GM12878 (cell line): Measurements from ENCODE around the gene DPP6.

Source experiments
- CEBPB ChIP-seq, 2 experiments: fragments of 150-350 bp in 1 of 2; IDR thresholded peaks; 2 replicates each; pipeline ENCODE4 v1.6.1; 2012 to 2014; ENCODE audit warnings: low read depth in 2 of 2, low read length in 2 of 2, borderline replicate concordance in 1 of 2, inconsistent platforms in 1 of 2
- CTCF ChIP-seq, 3 experiments: IDR thresholded peaks in 2 of 3; conservative IDR thresholded peaks in 1 of 3; 2 replicates each; pipeline ENCODE4 v1.5.1; 2011; ENCODE audit warnings: low read depth in 3 of 3, low read length in 3 of 3, mild to moderate bottlenecking in 3 of 3, control low read depth in 2 of 3, moderate library complexity in 2 of 3, inconsistent platforms in 1 of 3, mixed read lengths in 1 of 3; ENCODE audit not compliant: control insufficient read depth in 2 of 3, insufficient read depth in 1 of 3; ENCODE audit errors: extremely low read depth in 1 of 3
- EED ChIP-seq: sonication (generic); IDR thresholded peaks from 2 replicates; pipeline ENCODE4 v1.6.1; 2016; ENCODE audit warnings: antibody characterized with exemption, low read depth
- ETV6 ChIP-seq, 2 experiments: fragments of 450-650 bp in 1 of 2; IDR thresholded peaks in 1 of 2; conservative IDR thresholded peaks in 1 of 2; 2 replicates each; pipeline ENCODE4 v1.6.1; 2014; ENCODE audit warnings: antibody characterized with exemption in 1 of 2, borderline replicate concordance in 1 of 2, low read depth in 1 of 2, mild to moderate bottlenecking in 1 of 2, moderate library complexity in 1 of 2
- POLR2A ChIP-seq: IDR thresholded peaks from 2 replicates; pipeline ENCODE4 v1.6.1; 2011; ENCODE audit warnings: low read depth, mild to moderate bottlenecking, low read length
- RAD21 ChIP-seq: IDR thresholded peaks from 2 replicates; pipeline ENCODE4 v1.6.1; 2011; ENCODE audit warnings: mild to moderate bottlenecking, low read depth, low read length, moderate library complexity; ENCODE audit not compliant: insufficient read depth
- RELA ChIP-seq: fragments of 450-650 bp; IDR thresholded peaks from 2 replicates; pipeline ENCODE4 v1.8.0; 2014; ENCODE audit warnings: borderline replicate concordance; ENCODE audit not compliant: partially characterized antibody
- SMC3 ChIP-seq: IDR thresholded peaks from 2 replicates; pipeline ENCODE4 v1.6.1; 2011; ENCODE audit warnings: low read length, improper control_type of control experiment, borderline replicate concordance
- STAT3 ChIP-seq: IDR thresholded peaks from 2 replicates; pipeline ENCODE4 v1.6.1; 2011; ENCODE audit warnings: low read depth, low read length, improper control_type of control experiment
- YY1 ChIP-seq: IDR thresholded peaks from 2 replicates; pipeline ENCODE4 v1.6.1; 2011; ENCODE audit warnings: low read depth, mild to moderate bottlenecking, low read length
- TF ChIP-seq, protein P1 (sequence below): IDR thresholded peaks from 2 replicates; pipeline ENCODE4 v1.6.1; 2012; ENCODE audit warnings: mild to moderate bottlenecking, low read depth, low read length
- TF ChIP-seq, protein P2 (sequence below): IDR thresholded peaks from 2 replicates; pipeline ENCODE4 v1.6.1; 2012; ENCODE audit warnings: low read depth, low read length, improper control_type of control experiment

- TF ChIP-seq CEBPB (IDR thresholded peaks at IDR 0.05; ENCODE audit: borderline replicate concordance in 1 of 2, low read depth in 2 of 2, low read length in 2 of 2) (no peak), POLR2A (no peak), STAT3 (no peak), ETV6 (conservative IDR thresholded peaks at IDR 0.05 in 1 of 2, IDR thresholded peaks at IDR 0.05 in 1 of 2; ENCODE audit: borderline replicate concordance in 1 of 2, low read depth in 1 of 2) (no peak), CTCF (IDR thresholded peaks at IDR 0.05 in 2 of 3, conservative IDR thresholded peaks at IDR 0.05 in 1 of 3; ENCODE audit: control insufficient read depth in 2 of 3, extremely low read depth in 1 of 3, insufficient read depth in 1 of 3, low read depth in 3 of 3, low read length in 3 of 3) (no peak), RELA (no peak), EED (no peak), YY1 (no peak), SMC3 (no peak), RAD21 (no peak)
- TF ChIP-seq, protein P1, sequence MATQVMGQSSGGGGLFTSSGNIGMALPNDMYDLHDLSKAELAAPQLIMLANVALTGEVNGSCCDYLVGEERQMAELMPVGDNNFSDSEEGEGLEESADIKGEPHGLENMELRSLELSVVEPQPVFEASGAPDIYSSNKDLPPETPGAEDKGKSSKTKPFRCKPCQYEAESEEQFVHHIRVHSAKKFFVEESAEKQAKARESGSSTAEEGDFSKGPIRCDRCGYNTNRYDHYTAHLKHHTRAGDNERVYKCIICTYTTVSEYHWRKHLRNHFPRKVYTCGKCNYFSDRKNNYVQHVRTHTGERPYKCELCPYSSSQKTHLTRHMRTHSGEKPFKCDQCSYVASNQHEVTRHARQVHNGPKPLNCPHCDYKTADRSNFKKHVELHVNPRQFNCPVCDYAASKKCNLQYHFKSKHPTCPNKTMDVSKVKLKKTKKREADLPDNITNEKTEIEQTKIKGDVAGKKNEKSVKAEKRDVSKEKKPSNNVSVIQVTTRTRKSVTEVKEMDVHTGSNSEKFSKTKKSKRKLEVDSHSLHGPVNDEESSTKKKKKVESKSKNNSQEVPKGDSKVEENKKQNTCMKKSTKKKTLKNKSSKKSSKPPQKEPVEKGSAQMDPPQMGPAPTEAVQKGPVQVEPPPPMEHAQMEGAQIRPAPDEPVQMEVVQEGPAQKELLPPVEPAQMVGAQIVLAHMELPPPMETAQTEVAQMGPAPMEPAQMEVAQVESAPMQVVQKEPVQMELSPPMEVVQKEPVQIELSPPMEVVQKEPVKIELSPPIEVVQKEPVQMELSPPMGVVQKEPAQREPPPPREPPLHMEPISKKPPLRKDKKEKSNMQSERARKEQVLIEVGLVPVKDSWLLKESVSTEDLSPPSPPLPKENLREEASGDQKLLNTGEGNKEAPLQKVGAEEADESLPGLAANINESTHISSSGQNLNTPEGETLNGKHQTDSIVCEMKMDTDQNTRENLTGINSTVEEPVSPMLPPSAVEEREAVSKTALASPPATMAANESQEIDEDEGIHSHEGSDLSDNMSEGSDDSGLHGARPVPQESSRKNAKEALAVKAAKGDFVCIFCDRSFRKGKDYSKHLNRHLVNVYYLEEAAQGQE: no peak
- TF ChIP-seq, protein P2, sequence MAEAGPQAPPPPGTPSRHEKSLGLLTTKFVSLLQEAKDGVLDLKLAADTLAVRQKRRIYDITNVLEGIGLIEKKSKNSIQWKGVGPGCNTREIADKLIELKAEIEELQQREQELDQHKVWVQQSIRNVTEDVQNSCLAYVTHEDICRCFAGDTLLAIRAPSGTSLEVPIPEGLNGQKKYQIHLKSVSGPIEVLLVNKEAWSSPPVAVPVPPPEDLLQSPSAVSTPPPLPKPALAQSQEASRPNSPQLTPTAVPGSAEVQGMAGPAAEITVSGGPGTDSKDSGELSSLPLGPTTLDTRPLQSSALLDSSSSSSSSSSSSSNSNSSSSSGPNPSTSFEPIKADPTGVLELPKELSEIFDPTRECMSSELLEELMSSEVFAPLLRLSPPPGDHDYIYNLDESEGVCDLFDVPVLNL: no peak
Measured at GRCh38 chr7:154519229-154519628, 467.0 kb downstream of the DPP6 start.
